RWPE1 (cell line): ENCODE measurements around the gene PPP1R3E.

Experiments used
- CTCF ChIA-PET: fragments of 350-600 bp; sonication (Branson Sonifier 250); formaldehyde crosslinking; extraction: SDS; loops from one replicate; lab custom pipeline; 2021; lab: Yijun Ruan, JAX
- POLR2A ChIA-PET: fragments of 400-600 bp; formaldehyde crosslinking; extraction: SDS; loops from one replicate; lab custom pipeline; 2020; ENCODE audit warnings: antibody characterized with exemption; ENCODE audit not compliant: low non-redundant PET; lab: Yijun Ruan, JAX
- DNase-seq: peaks from one replicate; pipeline ENCODE4 v3.0.0; 2012; ENCODE audit warnings: low spot score
- H3K27ac ChIP-seq: fragments of 450-650 bp; 2 replicates; pipeline ENCODE4 v1.5.1; 2017
- TF ChIP-seq, protein P1 (sequence below): fragments of 450-650 bp; conservative IDR thresholded peaks from 2 replicates; pipeline ENCODE4 v1.5.1; 2017; ENCODE audit warnings: low read depth, mild to moderate bottlenecking

The PPP1R3E gene

DNA sequence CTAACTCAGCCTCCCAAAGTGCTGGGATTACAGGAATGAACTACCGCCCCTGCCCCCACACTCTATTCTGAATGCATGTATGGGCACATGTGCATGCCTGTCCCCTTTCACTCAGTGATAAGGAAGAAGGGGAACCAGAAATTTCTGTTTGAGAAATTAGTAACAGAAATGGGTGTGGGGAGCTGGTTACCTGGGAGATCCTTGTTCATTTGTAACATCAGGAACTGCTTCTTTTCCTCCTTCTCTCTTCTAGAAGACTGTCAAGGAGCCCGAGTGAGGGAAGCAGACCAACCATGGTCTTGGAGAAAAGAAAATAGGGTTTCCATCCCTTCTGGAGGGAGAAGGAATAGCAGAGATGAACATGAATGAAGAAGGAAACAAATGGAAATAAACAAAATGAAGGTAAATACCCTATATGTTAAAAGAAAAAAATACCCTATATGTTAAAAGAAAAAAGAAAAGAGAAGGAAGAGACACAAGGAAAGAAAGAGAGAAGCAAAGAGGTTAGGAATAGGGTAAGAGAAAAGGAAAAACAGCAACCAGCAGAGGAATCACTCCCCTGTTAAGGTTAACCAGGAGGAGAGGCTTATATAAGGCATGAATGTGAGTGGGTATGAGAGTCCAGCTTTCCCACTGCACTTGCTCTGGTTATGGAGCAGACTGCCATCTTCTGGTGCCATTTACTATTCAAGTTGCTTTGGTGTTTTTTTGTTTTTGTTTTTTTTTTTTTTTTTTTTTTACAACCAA, 3.3 kb downstream of the PPP1R3E start:
- no peak for DNase-seq
- peak overlapping the region; percentile 36; the same call in 1 of the 2 replicates for H3K27ac ChIP-seq
- ChIA-PET POLR2A (interaction anchor here (1.0 kb wide), 1 partner anchor 13 kb away, joined by 5 read pairs; the partner anchor contains the start of gene HOMEZ), CTCF (interaction anchor here (0.6 to 0.8 kb wide), 8 partner anchors 12 to 202 kb away, joined by 3 to 9 read pairs (median 6); no protein-coding TSS in a partner anchor)
- TF ChIP-seq, protein P1, sequence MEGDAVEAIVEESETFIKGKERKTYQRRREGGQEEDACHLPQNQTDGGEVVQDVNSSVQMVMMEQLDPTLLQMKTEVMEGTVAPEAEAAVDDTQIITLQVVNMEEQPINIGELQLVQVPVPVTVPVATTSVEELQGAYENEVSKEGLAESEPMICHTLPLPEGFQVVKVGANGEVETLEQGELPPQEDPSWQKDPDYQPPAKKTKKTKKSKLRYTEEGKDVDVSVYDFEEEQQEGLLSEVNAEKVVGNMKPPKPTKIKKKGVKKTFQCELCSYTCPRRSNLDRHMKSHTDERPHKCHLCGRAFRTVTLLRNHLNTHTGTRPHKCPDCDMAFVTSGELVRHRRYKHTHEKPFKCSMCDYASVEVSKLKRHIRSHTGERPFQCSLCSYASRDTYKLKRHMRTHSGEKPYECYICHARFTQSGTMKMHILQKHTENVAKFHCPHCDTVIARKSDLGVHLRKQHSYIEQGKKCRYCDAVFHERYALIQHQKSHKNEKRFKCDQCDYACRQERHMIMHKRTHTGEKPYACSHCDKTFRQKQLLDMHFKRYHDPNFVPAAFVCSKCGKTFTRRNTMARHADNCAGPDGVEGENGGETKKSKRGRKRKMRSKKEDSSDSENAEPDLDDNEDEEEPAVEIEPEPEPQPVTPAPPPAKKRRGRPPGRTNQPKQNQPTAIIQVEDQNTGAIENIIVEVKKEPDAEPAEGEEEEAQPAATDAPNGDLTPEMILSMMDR, result peak; percentile 28

DNA sequence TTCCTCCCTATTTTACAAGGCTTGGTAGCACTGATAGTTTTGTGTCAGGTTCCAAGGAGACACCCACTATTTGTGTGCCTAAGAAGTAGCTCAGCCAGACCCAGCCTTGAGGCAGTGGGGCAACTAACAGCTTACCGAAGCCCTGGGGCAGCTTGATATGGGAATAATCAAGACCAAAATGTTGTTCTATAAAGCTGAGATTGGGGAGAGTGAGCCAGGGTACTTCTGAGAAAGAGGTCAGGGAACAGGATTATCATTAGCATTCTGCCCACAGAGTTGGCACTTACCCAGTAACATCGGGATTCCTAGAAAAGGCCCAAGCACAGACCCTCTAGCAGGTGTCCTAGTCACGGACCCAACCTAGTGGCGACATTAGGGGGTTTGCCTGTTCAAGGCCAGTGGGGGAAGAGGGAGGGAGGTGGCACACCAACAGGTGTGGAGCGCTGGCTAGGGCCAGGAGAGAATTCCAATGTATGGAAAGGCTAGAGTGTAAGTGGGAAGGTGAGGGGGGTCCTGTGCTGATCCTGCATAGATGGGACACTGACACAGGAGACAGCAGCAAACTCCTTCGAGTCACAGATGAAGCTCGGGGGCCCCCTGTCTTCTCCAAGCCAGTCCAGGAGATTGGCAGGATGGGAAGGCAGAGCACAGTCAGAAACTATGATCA, 4.9 kb downstream of the PPP1R3E start:
- no peak for DNase-seq
- peak overlapping the region; percentile 39; the same call in 1 of the 2 replicates for H3K27ac ChIP-seq
- CTCF ChIA-PET, result interaction anchor here (1.4 kb wide), 1 partner anchor 177 kb away, joined by 3 read pairs; no protein-coding TSS in a partner anchor
- POLR2A ChIA-PET, result interaction anchor here (0.7 kb wide), 1 partner anchor 38 kb away, joined by 3 read pairs; no protein-coding TSS in a partner anchor
- TF ChIP-seq, protein P1, result no peak

DNA sequence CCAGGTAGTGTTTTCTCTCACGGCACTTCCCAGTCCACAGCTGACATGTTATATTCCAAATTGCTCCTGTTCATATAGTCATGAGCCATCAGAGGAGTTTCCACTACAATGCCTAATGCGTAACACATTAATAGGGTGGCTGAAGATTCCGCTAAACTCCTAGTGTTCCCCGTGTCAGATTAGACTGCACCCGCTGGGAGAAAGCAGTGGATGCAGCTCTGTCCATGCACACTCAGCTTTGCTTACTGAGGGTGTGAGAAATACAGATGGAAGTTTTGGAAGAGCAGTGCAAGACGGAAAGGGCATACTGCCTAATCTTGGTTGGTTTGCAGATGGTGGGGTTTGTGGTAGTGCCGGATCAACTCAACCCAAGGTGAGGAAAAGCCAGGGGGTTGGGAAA, 5.6 kb downstream of the PPP1R3E start:
- ChIA-PET CTCF (interaction anchor here (0.5 to 1.4 kb wide), 2 partner anchors 74 to 177 kb away, joined by 3 read pairs; no protein-coding TSS in a partner anchor), POLR2A (interaction anchor here (0.7 kb wide), 1 partner anchor 38 kb away, joined by 3 read pairs; no protein-coding TSS in a partner anchor)
- DNase-seq, result no peak

DNA sequence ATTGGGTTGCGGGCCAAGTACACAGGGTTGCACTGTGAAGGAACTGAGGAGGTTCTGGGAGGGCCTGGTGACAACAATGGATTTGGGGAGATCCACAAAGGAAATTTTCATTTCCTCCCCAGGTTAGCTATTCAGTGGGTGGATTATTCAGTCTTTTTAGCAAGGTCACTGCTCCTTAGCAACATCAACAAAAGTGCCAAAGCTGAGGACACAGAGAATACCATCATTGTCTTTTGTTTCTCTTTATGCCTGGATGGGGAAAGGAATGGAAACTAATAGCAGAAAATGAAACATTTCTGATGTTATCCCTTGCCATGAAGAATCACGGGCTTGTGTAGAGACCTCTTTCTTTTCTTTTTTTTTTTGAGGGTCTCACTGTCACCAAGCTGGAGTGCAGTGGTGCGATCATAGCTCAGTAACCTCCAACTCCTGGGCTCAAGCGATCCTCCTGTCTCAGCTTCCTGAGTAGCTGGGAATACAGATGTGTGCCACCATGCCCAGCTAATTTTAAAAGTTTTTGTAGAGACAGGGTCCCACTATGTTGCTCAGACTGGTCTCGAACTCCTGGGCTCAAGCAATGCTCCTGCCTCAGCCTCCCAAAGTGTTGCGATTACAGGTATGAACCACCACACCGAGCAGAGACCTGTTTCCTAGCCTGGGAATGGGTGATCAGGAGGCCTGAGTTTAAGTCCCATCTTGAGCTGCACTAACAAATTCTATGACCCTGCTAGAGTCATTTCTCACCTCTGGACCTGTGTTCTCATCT, 6.5 kb downstream of the PPP1R3E start:
- TF ChIP-seq, protein P1, result no peak
- ChIA-PET CTCF (interaction anchor here (0.5 to 0.6 kb wide), 3 partner anchors 37 to 681 kb away, joined by 3 read pairs; no protein-coding TSS in a partner anchor), POLR2A (interaction anchor here (0.6 to 0.7 kb wide), 2 partner anchors 97 to 171 kb away, joined by 3 to 4 read pairs; no protein-coding TSS in a partner anchor)
- DNase-seq, result no peak
- H3K27ac ChIP-seq, result no peak overlapping the region

More for the DNA sequence above, 5.6 kb downstream of the PPP1R3E start:
- TF ChIP-seq, protein P1, result no peak
- no peak overlapping the region for H3K27ac ChIP-seq

DNA sequence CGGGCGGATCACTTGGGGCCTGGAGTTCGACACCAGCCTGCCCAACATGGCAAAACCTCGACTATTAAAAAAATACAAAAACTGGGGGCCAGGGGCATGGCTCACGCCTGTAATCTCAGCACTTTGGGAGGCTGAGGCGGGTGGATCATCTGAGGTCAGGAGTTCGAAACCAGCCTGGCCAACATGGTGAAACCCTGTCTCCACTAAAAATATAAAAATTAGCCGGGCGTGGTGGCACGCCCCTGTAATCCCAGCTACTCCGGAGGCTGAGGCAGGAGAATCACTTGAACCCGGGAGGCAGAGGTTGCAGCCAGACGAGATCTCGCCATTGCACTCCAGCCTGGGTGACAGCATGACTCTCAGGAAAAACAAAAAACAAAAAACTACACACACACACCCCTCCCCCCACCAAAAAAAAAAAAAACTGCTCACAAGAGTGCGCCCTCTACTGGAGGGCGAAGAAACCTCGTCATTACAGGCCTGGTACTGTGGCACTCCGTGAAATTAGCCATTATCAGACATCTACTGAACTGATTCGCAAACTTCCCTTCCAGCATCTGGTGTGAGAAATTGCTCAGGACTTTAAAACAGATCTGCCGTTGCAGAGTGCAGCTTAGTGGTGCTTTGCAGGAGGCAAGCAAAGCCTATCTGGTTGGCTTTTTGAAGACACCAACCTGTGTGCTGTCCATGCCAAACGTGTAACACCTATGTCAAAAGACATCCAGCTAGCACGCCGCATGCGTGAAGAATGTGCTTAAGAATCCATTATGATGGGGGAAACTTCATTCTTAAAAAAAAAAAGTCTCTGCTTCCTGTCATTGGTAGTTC, 7.7 kb downstream of the PPP1R3E start:
- H3K27ac ChIP-seq, result no peak overlapping the region
- CTCF ChIA-PET, result interaction anchor here (0.5 to 1.2 kb wide), 13 partner anchors 9 to 1807 kb away, joined by 3 to 10 read pairs (median 3); partner anchors contain the start of gene HOMEZ
- no peak for DNase-seq
- TF ChIP-seq, protein P1, result peak; percentile 88
- POLR2A ChIA-PET, result no interaction called here
